Measurements from ENCODE around the gene FAF1. TPM values are rescaled to one million over a fixed set of nuclear protein-coding genes. Genes with fewer than 3 reads are reported as not detected.

Gene FAF1
- total RNA-seq, 4 donors from 2014 or later: 46.1 to 72.2 (median 52.2) TPM

GRCh38 chr1:50967416-50968157 is 7.5 kb upstream of the FAF1 start:
- TF ChIP-seq, protein P1, sequence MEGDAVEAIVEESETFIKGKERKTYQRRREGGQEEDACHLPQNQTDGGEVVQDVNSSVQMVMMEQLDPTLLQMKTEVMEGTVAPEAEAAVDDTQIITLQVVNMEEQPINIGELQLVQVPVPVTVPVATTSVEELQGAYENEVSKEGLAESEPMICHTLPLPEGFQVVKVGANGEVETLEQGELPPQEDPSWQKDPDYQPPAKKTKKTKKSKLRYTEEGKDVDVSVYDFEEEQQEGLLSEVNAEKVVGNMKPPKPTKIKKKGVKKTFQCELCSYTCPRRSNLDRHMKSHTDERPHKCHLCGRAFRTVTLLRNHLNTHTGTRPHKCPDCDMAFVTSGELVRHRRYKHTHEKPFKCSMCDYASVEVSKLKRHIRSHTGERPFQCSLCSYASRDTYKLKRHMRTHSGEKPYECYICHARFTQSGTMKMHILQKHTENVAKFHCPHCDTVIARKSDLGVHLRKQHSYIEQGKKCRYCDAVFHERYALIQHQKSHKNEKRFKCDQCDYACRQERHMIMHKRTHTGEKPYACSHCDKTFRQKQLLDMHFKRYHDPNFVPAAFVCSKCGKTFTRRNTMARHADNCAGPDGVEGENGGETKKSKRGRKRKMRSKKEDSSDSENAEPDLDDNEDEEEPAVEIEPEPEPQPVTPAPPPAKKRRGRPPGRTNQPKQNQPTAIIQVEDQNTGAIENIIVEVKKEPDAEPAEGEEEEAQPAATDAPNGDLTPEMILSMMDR (IDR thresholded peaks at IDR 0.05; ENCODE audit: low read depth): no peak

DNA sequence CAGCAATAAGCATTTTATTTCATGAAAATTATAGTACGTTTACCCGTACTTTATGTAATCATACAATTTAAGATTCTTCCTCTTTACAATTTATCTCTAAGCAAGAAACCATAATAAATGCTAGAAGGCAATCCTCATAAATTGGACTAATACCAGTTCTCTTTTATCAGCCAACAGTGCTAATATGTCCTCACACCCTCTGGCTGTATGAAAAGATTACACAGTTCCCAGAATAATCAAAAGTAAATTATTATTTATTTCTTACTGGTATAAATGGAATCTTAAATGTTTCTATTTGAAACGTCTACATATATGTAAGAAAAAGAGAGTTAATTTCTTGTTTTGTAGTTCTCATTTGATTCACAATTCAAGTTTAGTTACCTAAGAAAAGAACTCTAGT is 6.9 kb upstream of the FAF1 start:
- TF ChIP-seq, protein P1 (IDR thresholded peaks at IDR 0.05; ENCODE audit: low read depth): no peak

GRCh38 chr1:50964863-50965262 is 4.8 kb upstream of the FAF1 start:
- TF ChIP-seq, protein P1 (IDR thresholded peaks at IDR 0.05; ENCODE audit: low read depth): no peak

DNA sequence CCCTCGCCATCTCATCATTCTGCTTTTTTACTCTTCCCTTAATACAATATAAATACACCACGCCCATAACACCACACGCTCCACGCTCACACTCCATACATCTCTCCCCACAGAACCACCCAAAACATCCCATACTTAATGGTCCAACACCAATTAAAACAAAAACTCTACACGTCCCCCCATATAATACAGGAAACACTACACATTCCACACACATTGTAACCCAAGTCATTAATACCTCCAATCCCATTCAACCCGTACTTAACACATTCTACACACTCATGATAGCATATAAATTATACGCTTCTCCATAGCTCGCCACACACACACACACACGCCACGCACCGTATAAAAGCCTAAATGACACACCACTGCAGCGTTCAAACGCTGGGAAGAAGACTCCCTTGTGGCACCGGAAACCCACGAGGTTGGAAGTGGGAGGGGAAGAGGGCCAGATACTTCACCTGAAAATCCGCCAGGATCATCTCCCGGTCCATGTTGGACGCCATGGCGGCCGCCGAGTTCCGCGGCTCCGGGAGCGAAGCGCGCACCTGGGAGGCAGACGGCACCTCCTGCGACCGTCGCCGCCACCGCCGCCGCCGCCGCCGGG is 659 bp downstream of the FAF1 start:
- TF ChIP-seq, protein P1 (IDR thresholded peaks at IDR 0.05; ENCODE audit: low read depth): no peak

- TF ChIP-seq, protein P1 (IDR thresholded peaks at IDR 0.05; ENCODE audit: low read depth): no peak
Measured at GRCh38 chr1:50955116-50955515, 5.0 kb downstream of the FAF1 start.

DNA sequence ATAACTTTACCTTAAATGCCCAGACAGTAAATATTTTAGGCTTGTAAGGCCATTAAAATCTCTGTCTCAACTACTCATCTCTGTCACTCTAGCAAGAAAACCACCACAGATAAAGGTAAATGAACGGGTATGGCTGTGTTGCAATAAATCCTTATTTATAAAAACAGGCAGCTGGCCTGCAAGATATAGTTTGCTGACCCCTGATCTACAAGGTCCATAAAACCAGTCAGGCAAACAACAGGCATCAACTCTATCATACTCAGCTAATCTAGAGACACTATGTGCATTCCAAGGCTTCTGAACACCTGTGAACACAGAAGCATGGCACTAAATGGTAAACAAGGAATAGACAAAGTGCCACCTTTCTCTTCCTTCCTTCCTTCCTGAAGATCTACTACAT is 9.7 kb downstream of the FAF1 start:
- TF ChIP-seq, protein P1 (IDR thresholded peaks at IDR 0.05; ENCODE audit: low read depth): no peak

- TF ChIP-seq, protein P1 (IDR thresholded peaks at IDR 0.05; ENCODE audit: low read depth): no peak
Measured at GRCh38 chr1:50949286-50949982, 10.6 kb downstream of the FAF1 start.
